Mucosa of stomach (tissue), 1 donor: Measurements from ENCODE around the gene LYPD6.

Experiments
- H3K27me3 ChIP-seq: one replicate; pipeline ENCODE4 v1.7.0; 2013; ENCODE audit warnings: mild to moderate bottlenecking, low read length; ENCODE audit not compliant: control insufficient read depth, insufficient read depth
- H3K36me3 ChIP-seq: one replicate; pipeline ENCODE4 v1.7.0; 2013; ENCODE audit warnings: low read length; ENCODE audit not compliant: control insufficient read depth, insufficient read depth
- H3K4me1 ChIP-seq: one replicate; pipeline ENCODE4 v1.7.0; 2013; ENCODE audit warnings: mild to moderate bottlenecking, low read length; ENCODE audit not compliant: control insufficient read depth, insufficient read depth
- H3K4me3 ChIP-seq: one replicate; pipeline ENCODE4 v1.7.0; 2013; ENCODE audit warnings: low read length
- H3K9ac ChIP-seq: one replicate; pipeline ENCODE4 v1.7.0; 2013; ENCODE audit warnings: mild to moderate bottlenecking, low read length, moderate library complexity
- H3K9me3 ChIP-seq: one replicate; pipeline ENCODE4 v1.7.0; 2013; ENCODE audit warnings: mild to moderate bottlenecking, low read length, moderate library complexity; ENCODE audit not compliant: control insufficient read depth
- donor health status: Pancreatic carcinoma.

LYPD6 gene

DNA sequence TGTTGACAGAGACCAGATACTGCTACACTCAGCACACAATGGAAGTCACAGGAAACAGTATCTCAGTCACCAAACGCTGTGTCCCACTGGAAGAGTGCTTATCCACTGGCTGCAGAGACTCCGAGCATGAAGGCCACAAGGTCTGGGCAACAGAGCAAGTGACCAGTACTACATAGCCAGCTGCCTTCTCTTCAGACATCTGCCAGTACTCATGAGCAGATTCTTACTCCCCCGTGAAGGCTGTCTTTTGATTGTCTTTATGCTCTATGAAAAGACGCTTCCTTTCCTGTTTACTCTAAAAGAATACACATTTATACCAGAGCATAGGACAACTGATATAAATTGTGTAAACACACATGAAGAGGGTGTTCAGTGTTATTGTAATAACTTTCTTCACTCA is 138.2 kb downstream of the LYPD6 start:
- Histone ChIP-seq H3K4me3 (no peak overlapping the region), H3K9ac (no peak overlapping the region), H3K9me3 (no peaks in the 10 kb centered on the region), H3K36me3 (no peaks in the 10 kb centered on the region), H3K27me3 (no peaks in the 10 kb centered on the region), H3K4me1 (no peaks in the 10 kb centered on the region)

GRCh38 chr2:149470046-149470445 is 139.7 kb downstream of the LYPD6 start:
- no peaks in the 10 kb centered on the region for H3K4me1 ChIP-seq
- no peak overlapping the region for H3K9ac ChIP-seq
- no peaks in the 10 kb centered on the region for H3K27me3 ChIP-seq
- H3K9me3 ChIP-seq = no peaks in the 10 kb centered on the region
- no peaks in the 10 kb centered on the region for H3K36me3 ChIP-seq
- no peak overlapping the region for H3K4me3 ChIP-seq

- no peaks in the 10 kb centered on the region for H3K9me3 ChIP-seq
- H3K36me3 ChIP-seq = no peaks in the 10 kb centered on the region
- no peak overlapping the region for H3K9ac ChIP-seq
- H3K4me3 ChIP-seq = no peak overlapping the region
- no peaks in the 10 kb centered on the region for H3K4me1 ChIP-seq
- no peaks in the 10 kb centered on the region for H3K27me3 ChIP-seq
Observed at GRCh38 chr2:149472413-149472812, 142.0 kb downstream of the LYPD6 start.

GRCh38 chr2:149473068-149473467 is 142.7 kb downstream of the LYPD6 start:
- Histone ChIP-seq H3K4me1 (no peaks in the 10 kb centered on the region), H3K4me3 (no peak overlapping the region), H3K36me3 (no peaks in the 10 kb centered on the region), H3K9me3 (no peaks in the 10 kb centered on the region), H3K9ac (no peak overlapping the region), H3K27me3 (no peaks in the 10 kb centered on the region)

DNA sequence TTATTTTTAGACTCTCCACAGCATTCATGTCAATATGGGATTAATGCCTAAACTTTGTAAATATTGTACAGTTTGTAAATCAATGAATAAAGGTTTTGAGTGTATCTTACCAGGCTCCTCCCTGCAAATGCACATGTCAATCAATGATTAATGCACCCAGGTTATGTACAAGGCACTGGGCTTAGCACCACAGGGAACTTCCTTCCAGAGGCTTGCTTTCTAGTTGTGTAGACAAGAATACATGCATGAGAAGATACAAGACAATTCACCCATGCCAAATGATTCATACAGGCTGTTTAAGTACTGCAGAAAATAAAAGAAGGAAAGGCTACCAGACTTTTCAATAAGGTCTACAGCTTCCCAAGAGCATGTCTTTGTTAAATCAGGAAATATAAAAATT is 143.1 kb downstream of the LYPD6 start:
- Histone ChIP-seq H3K4me1 (no peaks in the 10 kb centered on the region), H3K36me3 (no peaks in the 10 kb centered on the region), H3K27me3 (no peaks in the 10 kb centered on the region), H3K9ac (no peak overlapping the region), H3K9me3 (no peaks in the 10 kb centered on the region), H3K4me3 (no peak overlapping the region)

- Histone ChIP-seq H3K36me3 (no peaks in the 10 kb centered on the region), H3K4me3 (no peak overlapping the region)
Observed at GRCh38 chr2:149483004-149483605, 152.7 kb downstream of the LYPD6 start.

DNA sequence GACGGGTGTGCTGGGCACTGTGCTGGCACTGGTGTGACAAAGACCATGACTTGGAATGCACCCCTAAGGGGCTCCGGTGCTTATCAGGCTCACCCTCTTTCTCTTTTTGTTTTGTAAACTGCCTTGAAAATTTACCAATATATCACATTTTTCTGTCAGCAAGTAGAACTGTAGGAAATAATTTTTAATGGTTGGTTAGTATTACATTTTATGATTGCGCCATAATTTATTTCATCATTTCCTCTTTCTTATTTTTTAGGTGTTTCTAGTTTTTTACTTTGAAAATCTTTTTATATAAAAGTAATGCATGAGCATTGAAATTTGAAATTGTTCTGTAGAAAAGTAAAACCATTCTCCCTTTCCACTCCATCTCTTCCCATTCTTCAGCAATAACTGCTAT is 156.3 kb downstream of the LYPD6 start:
- Histone ChIP-seq H3K36me3 (no peaks in the 10 kb centered on the region), H3K9me3 (no peaks in the 10 kb centered on the region), H3K9ac (no peak overlapping the region), H3K27me3 (peaks cover 3% of the 10 kb centered on the region), H3K4me1 (no peaks in the 10 kb centered on the region), H3K4me3 (no peak overlapping the region)

More at GRCh38 chr2:149483004-149483605, 152.7 kb downstream of the LYPD6 start:
- Histone ChIP-seq H3K9me3 (no peaks in the 10 kb centered on the region), H3K4me1 (no peaks in the 10 kb centered on the region), H3K27me3 (no peaks in the 10 kb centered on the region), H3K9ac (no peak overlapping the region)

DNA sequence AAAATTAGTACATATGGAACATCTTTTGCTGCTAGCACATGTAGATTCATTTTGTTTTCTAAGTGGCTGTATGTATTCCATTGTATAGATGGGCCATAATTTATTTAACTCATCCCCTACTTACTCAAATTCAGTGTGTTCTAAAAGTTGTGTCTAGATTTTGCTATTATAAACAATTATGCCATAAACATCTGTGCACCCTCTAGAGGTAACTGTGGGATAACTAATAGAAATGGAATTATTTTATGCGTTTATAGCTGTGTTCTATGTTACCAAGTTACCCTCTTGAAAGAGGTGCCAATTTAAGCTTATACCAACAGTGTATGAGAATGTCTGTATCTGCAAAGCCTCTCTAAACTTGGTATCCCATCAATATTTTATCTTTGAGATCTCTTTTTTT is 156.8 kb downstream of the LYPD6 start:
- no peak overlapping the region for H3K4me3 ChIP-seq
- no peaks in the 10 kb centered on the region for H3K4me1 ChIP-seq
- no peaks in the 10 kb centered on the region for H3K36me3 ChIP-seq
- H3K27me3 ChIP-seq = peaks cover 3% of the 10 kb centered on the region
- H3K9me3 ChIP-seq = no peaks in the 10 kb centered on the region
- H3K9ac ChIP-seq = no peak overlapping the region

- Histone ChIP-seq H3K4me1 (no peaks in the 10 kb centered on the region), H3K9me3 (no peaks in the 10 kb centered on the region), H3K4me3 (no peak overlapping the region), H3K36me3 (no peaks in the 10 kb centered on the region), H3K27me3 (peaks cover 3% of the 10 kb centered on the region), H3K9ac (no peak overlapping the region)
Observed at GRCh38 chr2:149488706-149489440, 158.5 kb downstream of the LYPD6 start.

DNA sequence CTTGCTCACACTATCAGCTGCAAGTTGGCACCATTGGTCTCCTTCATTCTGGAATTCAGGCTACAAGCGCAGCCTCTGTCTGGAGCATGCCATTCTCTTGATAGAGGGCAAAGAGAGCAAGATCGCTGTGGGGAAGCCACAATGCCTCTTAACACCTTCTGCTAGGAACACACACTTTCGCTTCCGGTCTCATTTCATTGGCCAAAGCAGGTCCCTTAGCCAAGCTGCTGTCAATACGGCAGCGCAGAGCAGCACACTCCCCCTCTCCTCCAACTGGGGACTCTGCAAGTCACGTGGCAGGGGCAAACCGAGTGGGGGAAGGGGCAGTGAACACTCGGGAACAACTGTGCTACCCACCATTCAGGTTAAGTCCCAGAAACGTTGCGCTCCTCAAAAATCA is 159.1 kb downstream of the LYPD6 start:
- Histone ChIP-seq H3K4me3 (no peak overlapping the region), H3K27me3 (peaks cover 3% of the 10 kb centered on the region), H3K9ac (no peak overlapping the region), H3K9me3 (no peaks in the 10 kb centered on the region), H3K4me1 (no peaks in the 10 kb centered on the region), H3K36me3 (no peaks in the 10 kb centered on the region)

GRCh38 chr2:149490296-149490695 is 159.9 kb downstream of the LYPD6 start:
- H3K9me3 ChIP-seq = no peaks in the 10 kb centered on the region

GRCh38 chr2:149492923-149493322 is 162.5 kb downstream of the LYPD6 start:
- peaks cover 3% of the 10 kb centered on the region for H3K27me3 ChIP-seq
- H3K4me3 ChIP-seq = no peak overlapping the region
- H3K4me1 ChIP-seq = no peaks in the 10 kb centered on the region
- no peak overlapping the region for H3K9ac ChIP-seq
- H3K36me3 ChIP-seq = no peaks in the 10 kb centered on the region
- no peaks in the 10 kb centered on the region for H3K9me3 ChIP-seq

More at GRCh38 chr2:149490296-149490695, 159.9 kb downstream of the LYPD6 start:
- Histone ChIP-seq H3K4me1 (no peaks in the 10 kb centered on the region), H3K27me3 (peaks cover 3% of the 10 kb centered on the region), H3K4me3 (no peak overlapping the region), H3K36me3 (no peaks in the 10 kb centered on the region), H3K9ac (no peak overlapping the region)
